D721Med (cell line): ENCODE results near the gene ATP8A2.
"Not testable (repeated sequence)": the region's sequence is repeated elsewhere in the genome, so short reads cannot be mapped to it uniquely, and the experiment has no call there.

Experiments
- DNase-seq: peaks from one replicate; pipeline ENCODE4 v3.0.0; 2011; ENCODE audit warnings: low spot score; ENCODE audit not compliant: insufficient read length
- FAIRE-seq: peaks from 2 replicates; lab custom pipeline; 2011; peaks lifted over from hg19 to GRCh38; lab: Jason Lieb, UNC
- CTCF ChIP-seq: IDR thresholded peaks from 2 replicates; pipeline ENCODE4 v1.5.1; 2012; ENCODE audit warnings: mild to moderate bottlenecking, control low read depth; ENCODE audit not compliant: insufficient read depth; ENCODE audit errors: missing control alignments

ATP8A2 gene

GRCh38 chr13:25493931-25494640 lies 122.3 kb downstream of the ATP8A2 start:
- no peak for TF ChIP-seq CTCF
- FAIRE-seq (no peak), DNase-seq (no peak)

- no peak for TF ChIP-seq CTCF
- no peak for DNase-seq
- FAIRE-seq: no peak
Measured at GRCh38 chr13:25494698-25495411, 123.1 kb downstream of the ATP8A2 start.

GRCh38 chr13:25501231-25501630 lies 129.5 kb downstream of the ATP8A2 start:
- TF ChIP-seq CTCF: no peak
- FAIRE-seq (no peak), DNase-seq (no peak)

- no peak for TF ChIP-seq CTCF
- DNase-seq (no peak), FAIRE-seq (no peak)
Measured at GRCh38 chr13:25502031-25502430, 130.3 kb downstream of the ATP8A2 start.

GRCh38 chr13:25502551-25502950 lies 130.8 kb downstream of the ATP8A2 start:
- TF ChIP-seq CTCF: no peak
- no peak for FAIRE-seq

GRCh38 chr13:25503856-25504255 lies 132.1 kb downstream of the ATP8A2 start:
- FAIRE-seq (no peak), DNase-seq (no peak)
- no peak for TF ChIP-seq CTCF

More at GRCh38 chr13:25502551-25502950, 130.8 kb downstream of the ATP8A2 start:
- DNase-seq: no peak

GRCh38 chr13:25507841-25508240 lies 136.1 kb downstream of the ATP8A2 start:
- TF ChIP-seq CTCF: no peak
- no peak for FAIRE-seq
- no peak for DNase-seq

GRCh38 chr13:25513060-25513459 lies 141.3 kb downstream of the ATP8A2 start:
- not testable (repeated sequence) for DNase-seq, FAIRE-seq
